ENCODE results near the gene TTC27.

- TF ChIP-seq CTCF (IDR thresholded peaks at IDR 0.05) (no peak), ZFX (IDR thresholded peaks at IDR 0.05; ENCODE audit: borderline replicate concordance) (no peak)
Measured at GRCh38 chr2:32611366-32611765, 16.5 kb upstream of the TTC27 start.

All from 22Rv1 (cell line).